HG03103 (cell line): ENCODE measurements around the gene TRAK1.

Experiments used
- ATAC-seq: cut with Tn5 transposase; IDR thresholded peaks from one replicate; pipeline ENCODE4 v1.9.1; 2021; ENCODE audit warnings: low read depth; ENCODE audit not compliant: unreplicated experiment

TRAK1 gene

DNA sequence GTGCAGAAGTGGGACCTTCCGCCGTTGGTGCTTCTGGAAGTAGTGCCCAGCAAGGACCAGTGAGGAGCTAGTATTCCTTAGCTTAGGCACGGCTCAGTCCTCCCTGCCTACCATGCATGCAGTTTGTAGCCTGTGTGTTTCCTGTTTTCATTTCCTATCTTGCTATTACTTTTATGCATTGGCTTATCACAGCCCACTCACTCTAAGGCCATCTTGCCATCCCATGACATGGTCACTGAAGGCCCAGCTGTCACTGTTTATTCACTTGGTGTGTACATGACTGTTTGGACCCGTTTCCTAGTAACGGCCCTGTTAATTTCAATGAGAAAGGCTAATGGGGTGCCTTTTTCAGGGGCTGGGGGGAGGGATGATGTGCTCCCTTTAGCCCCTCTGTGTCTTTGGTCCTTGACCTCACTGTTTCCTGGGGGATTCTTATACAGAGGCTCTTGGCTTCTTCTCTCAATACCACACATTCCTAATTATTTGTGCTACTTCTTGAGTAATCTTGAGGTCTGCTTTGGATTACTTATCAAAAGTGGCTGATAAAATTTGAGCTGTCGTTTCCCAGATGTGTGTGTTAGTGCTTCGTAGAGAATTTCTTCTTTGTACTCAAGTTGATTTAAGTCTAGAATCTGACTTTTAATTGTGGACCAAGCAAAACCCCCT lies 24.5 kb upstream of the TRAK1 start:
- no peak for ATAC-seq

DNA sequence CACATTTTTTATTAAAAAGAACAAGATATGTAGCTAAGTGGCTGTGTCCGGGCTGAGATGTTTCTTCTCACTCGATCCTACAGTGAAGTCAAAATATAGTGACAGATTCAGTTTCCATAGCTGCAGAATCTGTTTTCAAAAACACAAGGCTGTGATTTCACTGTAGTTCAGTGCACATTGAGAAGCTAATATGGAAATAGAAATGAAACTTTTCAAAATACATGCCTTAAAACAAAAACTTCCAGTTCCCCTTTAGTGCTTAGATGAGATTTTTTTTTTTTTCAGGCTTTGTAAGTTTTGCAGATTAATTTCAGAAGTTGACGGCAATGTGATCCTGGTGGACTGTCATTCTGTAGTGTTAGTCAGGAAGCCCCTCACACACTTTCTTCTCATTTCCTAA lies 23.8 kb upstream of the TRAK1 start:
- peak; percentile 76 for ATAC-seq

DNA sequence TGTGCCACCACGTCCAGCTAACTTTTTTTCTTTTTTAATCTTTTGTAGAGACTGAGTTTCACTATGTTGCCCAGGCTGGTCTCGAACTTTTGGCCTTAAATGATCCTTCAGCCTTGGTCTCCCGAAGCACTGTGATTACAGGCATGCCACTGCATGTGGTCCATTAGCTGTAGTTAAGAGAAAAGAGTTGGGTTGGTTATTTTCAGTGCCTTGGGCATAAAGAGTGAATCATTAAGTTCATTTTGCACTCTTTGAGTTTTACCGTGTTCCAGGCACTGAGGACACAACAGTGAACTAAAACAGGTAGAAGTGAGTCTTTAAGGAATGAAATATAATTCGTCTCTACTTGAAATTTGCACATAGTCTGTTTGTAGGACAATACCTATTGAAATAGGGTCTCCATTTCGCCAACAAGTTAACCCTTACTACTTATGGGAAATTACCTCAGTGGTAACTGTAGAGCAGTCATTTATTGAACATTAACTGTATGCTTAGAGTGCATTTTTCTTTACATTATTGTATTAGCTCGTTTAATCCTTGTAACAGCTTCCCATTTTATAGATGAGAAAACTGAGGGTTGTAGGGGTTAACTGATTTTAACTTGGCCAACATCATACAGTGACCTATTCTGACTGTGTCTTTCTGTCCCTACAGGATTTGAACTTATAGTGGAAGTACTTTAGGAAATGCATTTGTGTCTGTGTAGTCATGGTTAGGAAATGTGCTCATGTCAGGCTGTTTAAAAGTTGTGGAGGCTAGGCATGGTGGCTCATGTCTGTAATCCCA lies 22.7 kb upstream of the TRAK1 start:
- ATAC-seq, result no peak

DNA sequence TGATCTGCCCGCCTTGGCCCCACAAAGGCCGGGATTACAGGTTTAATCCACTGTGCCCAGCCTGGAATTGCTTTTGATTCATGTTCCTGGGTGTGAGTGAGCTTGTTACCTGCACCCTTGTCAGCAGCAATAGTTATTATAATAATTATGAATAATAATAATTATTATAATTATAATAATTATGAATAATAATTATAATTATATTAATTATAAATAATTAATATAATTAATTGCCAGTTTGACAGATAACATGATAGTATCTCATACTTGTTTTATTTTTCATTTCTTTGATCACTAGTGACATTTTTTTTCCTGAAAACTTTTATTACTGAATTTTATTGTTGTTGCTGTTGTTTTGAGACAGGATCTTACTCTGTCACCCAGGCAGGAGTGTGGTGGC lies 21.1 kb upstream of the TRAK1 start:
- ATAC-seq, result no peak

DNA sequence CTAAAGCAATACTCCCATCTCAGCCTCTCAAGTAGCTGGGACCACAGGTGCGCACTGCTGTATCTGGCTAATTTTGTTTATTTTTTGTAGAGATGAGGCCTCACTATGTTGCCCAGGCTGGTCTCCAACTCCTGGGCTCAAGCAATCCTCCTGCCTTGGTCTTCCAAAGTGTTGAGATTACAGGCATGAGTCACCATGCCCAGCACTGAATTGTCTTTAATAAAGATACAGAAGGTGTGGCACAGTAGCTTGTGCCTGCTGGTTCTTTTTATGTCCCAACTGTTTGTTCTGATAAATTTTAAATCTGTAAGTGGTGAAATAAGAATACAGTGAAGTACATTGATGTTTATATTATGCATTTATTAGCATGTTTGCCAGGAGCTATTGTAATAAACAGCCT lies 20.6 kb upstream of the TRAK1 start:
- no peak for ATAC-seq

DNA sequence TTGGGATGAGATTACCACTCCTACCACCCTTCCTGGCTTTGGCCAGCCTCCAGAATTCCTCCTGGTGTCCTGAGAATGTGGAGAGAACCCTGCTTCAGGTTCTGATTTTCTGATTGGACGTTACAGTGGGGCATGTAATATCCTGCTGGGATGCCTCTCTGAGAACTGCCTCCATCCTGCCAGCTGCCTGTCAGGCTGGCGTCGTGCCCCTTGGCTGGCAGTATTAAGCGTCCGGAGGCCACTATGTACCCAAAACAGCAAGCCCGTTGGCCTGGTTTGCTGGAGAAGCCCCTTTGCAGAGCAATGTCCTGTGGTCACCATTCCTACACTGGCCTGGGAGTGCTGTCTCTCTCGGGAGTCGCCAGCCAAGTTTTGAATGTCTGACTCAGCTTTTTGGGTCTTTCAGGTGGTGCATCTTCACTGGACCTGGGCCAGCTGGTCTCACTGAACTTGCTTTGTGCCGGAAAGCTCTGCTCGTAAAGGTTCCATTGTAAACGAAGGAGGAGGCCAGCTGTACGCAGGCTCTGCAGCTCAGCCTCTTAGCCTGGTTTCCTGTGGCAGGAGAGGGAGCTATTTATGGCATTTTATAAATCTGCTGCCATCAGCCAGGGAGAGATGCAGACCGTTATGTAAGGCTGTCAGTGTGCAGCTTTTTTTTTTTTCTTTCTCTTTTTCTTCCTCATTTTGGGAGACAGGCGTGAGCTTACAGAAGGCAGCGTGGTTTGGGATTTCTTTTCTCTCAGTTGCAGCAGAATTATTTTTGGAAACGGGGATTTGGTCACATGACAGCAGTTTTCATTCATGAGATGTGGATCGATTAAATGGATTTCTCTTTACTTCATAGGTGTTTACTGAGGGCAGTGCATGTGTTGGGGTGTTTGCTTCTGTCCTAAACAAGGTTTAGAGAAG lies 19.0 kb upstream of the TRAK1 start:
- no peak for ATAC-seq

DNA sequence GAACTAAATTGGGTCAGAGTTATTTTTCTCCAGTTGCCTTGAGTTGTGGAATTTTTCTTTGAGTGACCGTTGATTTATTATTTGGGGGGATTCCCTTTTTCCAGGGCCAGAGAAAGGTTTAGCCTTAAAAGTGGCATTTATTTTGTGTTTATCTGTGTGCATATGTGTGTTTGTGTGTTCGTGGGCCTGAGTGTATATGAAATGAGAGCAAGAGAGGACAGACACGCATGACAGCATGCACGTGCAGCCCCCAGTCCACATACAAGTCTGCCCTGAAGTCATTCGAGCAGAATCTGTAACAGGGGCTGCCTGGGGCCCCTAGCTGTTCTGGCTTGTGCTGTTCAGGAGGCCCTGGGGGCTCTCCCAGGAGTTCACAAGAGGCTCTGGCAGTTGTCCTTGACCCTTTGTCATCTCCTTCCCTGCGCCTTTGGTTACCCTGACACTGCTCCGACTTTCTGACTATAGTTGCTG lies 18.3 kb upstream of the TRAK1 start:
- no peak for ATAC-seq

DNA sequence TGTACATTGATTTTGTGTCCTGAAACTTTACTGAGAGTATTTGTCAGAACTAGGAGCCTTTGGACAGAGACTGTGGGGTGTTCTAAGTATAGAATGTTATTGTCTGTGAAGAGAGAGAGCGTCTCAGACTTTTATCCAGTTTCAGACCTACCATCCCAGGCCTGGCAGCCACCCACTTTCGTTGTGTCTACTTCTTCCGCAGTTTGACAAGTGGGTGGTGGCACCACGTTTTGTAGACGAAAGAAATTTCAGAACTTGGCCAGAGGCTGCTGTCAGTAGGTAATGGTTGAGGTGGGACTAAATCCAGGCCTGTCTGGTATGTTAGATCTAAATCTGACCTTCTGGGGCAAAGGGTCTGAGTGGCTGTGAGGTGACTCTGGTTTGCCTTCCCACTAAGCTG lies 13.4 kb upstream of the TRAK1 start:
- ATAC-seq, result no peak

DNA sequence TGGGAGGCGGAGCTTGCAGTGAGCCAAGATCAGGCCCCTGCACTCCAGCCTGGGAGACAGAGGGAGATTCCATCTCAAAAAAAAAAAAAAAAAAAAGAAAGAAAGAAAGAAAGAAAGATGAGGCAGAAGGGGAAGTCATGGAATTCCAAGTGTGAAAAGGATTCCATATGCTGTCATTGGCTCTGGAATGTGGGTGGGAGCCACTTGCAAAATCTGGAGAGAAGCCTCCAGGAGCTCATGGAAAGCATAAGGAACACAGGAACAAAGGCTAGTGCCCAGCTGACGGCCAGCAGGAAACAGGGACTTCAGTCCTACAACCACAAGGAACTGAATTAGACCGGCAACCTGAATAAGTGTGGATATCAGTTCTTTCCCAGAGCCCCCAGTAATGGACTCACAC lies 12.5 kb upstream of the TRAK1 start:
- no peak for ATAC-seq

DNA sequence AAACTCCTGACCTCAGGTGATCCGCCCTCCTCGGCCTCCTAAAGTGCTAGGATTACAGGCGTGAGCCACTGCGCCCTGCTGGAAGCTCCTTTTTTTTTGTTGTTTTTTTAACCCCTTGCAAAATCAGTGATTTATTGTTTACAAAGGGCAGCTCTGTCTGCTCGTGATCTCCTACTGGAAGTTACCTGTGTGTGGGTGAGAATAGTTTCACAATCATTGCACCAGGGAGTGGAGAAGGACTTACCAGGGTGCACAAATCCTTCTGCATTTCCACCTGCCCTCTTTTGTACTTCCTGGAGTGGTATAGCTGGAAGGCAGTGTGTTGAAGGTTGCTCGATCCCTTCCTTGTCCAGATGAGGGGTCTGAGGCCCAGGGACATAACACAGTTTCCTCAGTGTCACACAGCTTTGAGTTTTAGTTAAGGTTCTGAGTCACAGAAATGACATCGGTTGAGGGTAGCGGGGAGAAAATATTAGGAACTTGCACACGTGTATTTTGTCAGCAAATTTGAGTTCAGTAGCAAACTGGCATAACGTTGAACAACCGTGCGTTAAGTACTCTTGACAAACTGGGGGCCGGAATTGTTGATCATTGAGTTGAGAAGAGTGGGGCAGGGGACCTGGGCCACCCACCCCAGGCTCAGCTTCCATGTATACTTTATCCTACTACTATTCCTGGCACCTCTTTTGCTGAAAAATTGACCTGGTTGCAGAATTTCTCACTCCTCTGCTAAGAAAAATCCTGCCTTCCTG lies 11.3 kb upstream of the TRAK1 start:
- no peak for ATAC-seq

DNA sequence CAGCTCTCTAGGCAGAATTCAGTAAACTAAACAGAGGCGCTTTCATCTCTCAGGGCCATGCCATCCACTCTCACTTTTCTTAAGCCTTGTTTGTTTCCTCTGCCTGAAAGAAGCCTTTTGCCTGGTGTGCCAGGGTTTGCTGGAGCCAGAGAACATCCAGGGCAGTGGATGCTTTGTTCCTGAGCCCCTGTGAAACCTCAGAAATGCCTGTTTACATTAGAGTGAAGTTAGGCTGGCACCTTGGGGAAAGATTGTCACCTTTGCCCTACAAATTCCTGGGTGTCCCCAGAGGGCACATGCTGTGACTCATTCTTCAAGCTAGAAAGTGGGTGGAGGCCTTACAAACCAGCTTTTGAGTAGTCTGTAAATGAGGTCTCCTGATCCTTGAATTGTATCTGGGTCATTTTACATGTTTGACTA lies 10.7 kb upstream of the TRAK1 start:
- ATAC-seq, result no peak

DNA sequence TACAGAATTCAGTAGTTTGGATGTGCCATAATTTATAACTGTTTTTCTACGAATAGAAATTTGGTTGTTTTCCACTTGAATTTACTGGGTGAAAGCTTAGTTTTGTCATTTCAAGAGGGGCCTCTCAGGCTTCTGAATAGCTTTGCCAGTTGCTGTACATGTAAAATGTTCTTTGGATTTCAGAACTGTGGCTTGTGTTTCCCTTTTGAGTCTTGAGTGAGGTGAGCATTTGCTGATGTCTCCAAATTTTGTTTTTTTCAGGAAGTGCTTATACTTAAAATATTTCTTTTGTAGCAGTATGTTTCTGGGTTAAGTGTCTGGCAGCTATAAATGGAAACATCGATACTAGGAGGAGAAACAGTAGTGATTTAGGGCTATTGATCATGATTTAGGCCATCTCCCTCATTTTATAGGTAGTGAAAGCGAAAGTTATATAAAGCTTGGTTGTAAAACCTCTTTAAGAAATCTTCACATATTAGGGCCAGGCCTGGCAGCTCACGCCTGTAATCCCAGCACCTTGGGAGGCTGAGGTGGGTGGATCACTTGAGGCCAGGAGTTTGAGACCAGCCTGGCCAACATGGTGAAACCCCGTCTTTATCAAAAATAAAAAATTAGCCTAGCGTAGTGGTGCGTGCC lies 9.2 kb upstream of the TRAK1 start:
- peak; percentile 51 for ATAC-seq

DNA sequence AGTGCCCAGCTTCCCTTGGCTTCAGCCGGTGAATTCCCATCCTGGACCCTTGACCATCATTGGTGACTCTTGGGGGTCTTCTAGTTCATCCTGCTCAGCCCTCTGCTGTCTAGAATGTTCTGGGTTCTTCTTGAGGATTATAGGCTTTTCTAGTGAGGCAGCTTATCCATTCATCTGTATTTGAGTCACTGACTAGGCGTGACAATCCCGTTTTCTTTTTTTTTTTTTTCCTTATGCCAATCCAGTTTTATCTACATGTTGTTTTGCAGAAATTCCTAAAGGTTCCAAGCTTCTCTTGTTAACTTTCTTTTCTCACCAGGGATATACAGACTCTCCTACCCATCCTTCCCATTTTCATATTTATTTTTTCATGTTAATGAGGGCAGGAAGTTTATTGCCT lies 6.6 kb upstream of the TRAK1 start:
- ATAC-seq, result no peak

DNA sequence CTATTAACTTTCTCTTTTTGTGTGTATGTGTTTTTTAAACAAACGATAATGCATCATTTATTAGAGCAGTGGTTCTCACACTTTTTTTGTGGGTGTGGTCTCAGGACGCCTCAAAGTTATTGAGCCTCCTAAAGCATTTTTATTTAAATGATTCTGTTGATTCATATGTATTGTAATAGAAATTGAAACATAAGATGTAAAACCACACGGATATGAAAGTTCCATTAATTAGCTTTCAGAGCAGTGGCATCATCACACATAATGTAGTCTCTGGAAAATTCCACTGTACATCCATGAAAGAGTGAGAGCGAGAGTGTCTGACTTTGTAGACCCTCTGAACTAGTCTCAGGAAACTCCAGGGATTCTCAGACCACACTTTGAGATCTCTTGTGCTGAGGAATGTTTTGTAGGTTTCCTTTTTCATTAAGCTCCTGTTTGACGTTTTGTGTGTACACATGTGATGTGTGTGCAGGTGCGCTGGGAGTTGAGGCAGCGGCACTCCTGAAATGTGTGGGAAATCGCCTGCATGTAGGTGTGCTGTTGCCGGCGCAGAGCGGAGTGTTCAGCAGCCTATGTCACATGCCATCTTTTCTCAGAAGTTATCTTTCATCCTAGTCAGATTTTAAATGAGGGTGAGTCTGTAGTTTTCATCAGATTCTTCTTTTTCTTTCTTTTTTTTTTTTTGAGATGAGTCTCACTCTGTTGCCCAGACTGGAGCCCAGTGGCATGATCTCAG lies 5.3 kb upstream of the TRAK1 start:
- ATAC-seq, result no peak

DNA sequence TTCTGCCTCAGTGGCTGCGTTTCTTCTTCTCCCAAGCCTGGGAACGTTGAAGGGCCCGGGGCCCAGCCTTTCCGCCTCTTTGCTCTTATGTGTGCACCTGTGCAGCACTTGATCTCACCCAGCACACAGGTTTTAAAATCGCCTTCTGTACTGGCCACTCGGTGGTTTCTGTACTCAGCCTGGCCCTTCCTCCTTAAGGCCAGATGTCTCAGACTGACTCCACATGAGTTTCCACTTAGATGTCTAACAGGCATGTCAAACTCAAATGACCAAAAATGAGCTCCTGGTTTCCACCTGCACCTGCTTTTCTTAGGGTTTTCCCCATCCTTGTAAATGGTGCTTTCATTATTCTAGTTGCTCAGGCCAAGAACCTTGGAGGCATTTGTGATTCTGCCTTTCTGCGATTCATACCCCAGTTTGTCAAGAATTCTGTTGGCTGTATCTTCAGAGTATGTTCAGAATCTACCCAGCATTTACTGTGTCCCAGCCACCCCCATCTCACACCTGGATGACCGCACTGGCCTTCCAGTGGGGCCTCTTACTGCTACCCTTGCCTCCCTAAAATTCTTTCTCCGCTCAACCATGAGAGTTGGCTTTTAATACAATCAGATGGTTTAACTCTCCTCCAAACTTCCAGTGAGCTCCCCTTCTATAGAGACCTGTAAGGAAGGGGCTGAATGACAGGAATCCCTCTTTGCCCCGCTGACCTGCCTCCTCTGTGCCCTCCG lies 2.2 kb upstream of the TRAK1 start:
- ATAC-seq, result no peak

DNA sequence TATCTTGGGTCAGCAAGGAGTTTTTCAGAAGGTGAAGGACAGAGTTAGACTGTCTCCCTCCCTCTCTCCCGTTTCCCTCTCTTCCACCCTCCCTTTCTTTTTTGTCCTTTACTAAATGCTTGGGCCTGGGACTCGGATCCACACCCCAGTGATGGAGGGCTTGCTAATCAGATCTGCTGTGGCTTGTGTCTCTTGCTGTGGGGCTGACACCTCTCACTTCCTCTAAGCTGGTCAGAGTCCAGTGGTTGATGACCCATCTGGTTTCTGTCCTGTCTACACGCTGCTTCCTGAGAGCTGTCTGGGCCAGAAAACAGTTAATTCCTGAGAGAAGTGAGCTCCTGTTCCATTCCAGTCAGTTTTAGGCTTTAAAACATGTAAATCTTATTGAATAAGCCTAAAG lies 849 bp downstream of the TRAK1 start:
- no peak for ATAC-seq

DNA sequence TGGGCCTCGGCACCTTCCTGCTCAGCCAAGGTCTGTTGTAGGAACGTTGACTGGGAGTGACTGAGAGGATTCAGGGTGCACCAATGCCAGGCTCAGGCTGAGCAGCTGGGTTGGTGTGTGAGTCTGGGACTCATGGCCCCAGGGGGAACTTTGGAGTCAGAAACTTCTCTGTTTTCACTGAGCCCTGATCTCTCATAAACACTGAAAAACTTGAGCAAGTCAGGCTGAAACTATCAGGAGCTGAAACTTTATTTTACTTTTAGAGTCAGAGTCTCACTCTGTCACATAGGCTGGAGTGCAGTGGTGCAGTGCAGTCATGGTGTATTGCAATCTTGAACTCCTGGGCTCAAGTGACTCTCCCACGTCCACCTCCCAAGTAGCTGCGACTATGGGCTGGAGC lies 3.0 kb downstream of the TRAK1 start:
- peak; percentile 69 for ATAC-seq

DNA sequence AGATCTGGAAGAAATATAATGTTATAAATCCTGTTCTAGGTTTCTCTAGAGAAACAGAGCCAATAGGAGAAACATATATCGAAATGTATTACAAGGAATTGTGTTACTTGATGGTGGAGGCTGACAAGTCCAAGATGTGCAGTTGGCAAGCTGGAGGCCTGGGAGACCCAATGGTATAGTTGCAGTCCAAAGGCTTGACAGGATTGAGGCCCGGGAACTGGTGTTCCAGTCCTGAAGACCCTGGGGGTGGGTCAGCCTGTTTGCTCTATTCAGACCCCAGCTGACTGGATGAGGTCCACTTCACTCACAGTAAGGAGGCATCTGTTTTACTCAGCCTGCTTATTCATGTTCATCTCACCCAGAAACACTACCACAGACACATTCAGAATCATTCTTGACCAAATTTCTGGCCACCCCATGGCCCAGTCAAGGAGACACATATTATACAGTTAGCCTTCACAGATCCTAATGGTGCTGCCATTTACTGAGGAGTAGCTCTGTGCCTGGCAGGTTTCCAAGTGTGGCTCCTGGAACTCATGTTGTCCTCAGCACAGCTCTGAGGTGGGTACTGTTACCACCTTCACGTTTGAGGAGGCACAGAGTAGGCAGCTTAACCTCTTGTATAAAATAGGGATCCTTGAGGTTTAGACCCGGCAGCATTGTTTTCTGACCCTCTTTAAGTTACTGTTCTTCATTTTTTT lies 3.7 kb downstream of the TRAK1 start:
- ATAC-seq, result no peak
